Transverse colon (tissue), 4 donors: ENCODE results near the gene PTPRN2.

Experiments used
- CTCF ChIP-seq, 5 experiments: fragments of 200-600 bp in 3 of 5; fragments of 450-650 bp in 2 of 5; sonication (generic) in 3 of 5; IDR thresholded peaks; 1 replicate in 2 of 5; 2 replicates in 3 of 5; pipeline ENCODE4 v1.5.1; 2016 to 2017; ENCODE audit warnings: antibody characterized with exemption in 5 of 5, inconsistent platforms in 3 of 5, mild to moderate bottlenecking in 2 of 5, moderate library complexity in 1 of 5
- EP300 ChIP-seq: sonication (generic); formaldehyde crosslinking; IDR thresholded peaks from one replicate; pipeline ENCODE4 v1.6.1; 2017; ENCODE audit warnings: antibody characterized with exemption, low read depth
- POLR2A ChIP-seq: fragments of 450-650 bp; IDR thresholded peaks from one replicate; pipeline ENCODE4 v1.6.1; 2016; ENCODE audit warnings: antibody characterized with exemption, mild to moderate bottlenecking, moderate library complexity
- POLR2AphosphoS5 ChIP-seq, 3 donors: sonication (generic); formaldehyde crosslinking; IDR thresholded peaks; one replicate each; pipeline ENCODE4 v1.6.1; 2016; ENCODE audit warnings: antibody characterized with exemption in 3 of 3

GRCh38 chr7:157605638-157606037 is 982.0 kb downstream of the PTPRN2 start:
- TF ChIP-seq CTCF (IDR thresholded peaks at IDR 0.05) (no peak), POLR2AphosphoS5 (IDR thresholded peaks at IDR 0.05) (no peak), POLR2A (no peak), EP300 (no peak)
